Measurements from ENCODE around the gene TMEM88. TPM values are rescaled to one million over a fixed set of nuclear protein-coding genes. Genes with fewer than 3 reads are reported as not detected.

TMEM88 gene
- total and polyA plus RNA-seq, 2 of the 8 experiments (the other 6 are each of a cell fraction or from before 2014, with no cell fraction given): 0.69 to 8.8 TPM

DNA sequence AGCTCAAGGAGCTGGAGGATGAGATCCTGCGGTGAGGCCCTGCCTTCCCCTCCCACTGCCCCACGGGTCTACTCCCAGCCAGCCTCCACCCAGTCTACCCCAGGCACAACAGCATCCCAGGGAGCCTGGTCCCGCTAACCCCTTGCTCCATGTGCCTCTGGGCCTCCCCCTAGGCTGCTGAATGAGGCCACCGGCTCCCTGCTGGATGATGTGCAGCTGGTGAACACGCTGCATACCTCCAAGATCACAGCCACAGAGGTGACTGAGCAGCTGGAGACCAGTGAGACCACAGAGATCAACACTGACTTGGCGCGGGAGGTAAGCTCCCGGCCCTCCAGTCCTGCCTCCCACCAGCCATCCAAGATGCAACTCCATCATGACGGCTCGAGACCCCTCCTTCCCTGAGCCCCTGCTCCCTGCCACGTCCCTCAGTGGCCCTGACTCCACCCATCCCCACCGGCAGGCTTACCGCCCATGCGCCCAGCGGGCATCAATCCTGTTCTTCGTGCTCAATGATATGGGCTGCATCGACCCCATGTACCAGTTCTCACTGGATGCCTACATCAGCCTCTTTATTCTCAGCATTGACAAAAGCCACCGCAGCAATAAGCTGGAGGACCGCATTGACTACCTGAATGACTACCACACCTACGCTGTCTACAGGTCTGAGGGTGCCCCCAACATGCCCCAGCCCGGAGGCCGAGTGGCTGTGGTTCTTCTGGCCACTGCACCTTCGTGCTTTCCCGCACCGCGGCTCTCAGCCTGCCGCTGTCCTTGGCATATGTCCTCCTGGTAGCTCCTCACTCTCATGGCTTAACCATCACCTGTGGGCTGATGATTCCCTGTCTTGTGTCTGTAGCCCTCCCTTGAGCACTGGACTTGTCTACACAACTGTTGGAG lies 35.9 kb upstream of the TMEM88 start:
- FAIRE-seq (no peak), DNase-seq (ENCODE audit: low read depth in 1 of 2, low spot score in 2 of 2) (no peak)
- ChIA-PET CTCF (ENCODE audit: partially characterized antibody) (interaction anchor here (0.7 to 8.9 kb wide), 17 partner anchors 8 to 222 kb away, joined by 3 to 71 read pairs (median 4); partner anchors contain the start of gene KDM6B), POLR2A (ENCODE audit: partially characterized antibody) (no interaction called here)
- Histone ChIP-seq H2AFZ (ENCODE audit: low read length) (no peak overlapping the region), H3K14ac (ENCODE audit: insufficient read length) (no peak overlapping the region), H4K91ac (replicated peaks; ENCODE audit: insufficient read length, low read length) (no peak overlapping the region), H4K5ac (ENCODE audit: insufficient read length, low read depth, low read length) (no peak overlapping the region), H2BK12ac (ENCODE audit: low read depth, low read length) (no peak overlapping the region), H3K4me3 (ENCODE audit: extremely low read depth in 1 of 4, insufficient read depth in 2 of 4, low read depth in 3 of 4, low read length in 4 of 4) (no peak overlapping the region), H2BK15ac (ENCODE audit: low read length) (no peak overlapping the region), H3K23ac (ENCODE audit: insufficient read length) (no peak overlapping the region), H2BK120ac (replicated peaks; ENCODE audit: low read depth, low read length) (no peak overlapping the region), H2BK20ac (ENCODE audit: low read length) (no peak overlapping the region), H3K4me2 (ENCODE audit: insufficient read depth in 1 of 2, low read depth in 2 of 2, low read length in 2 of 2) (no peak overlapping the region), H3K23me2 (ENCODE audit: low read depth, low read length) (no peaks in the 10 kb centered on the region), H3K27me3 (replicated peaks in 1 of 4; ENCODE audit: control insufficient read depth in 3 of 4, extremely low read depth in 1 of 4, insufficient read depth in 3 of 4, low read length in 3 of 4) (peaks cover 0 to 4% (median 3%) of the 10 kb centered on the region in 4 experiments; a peak in 5 of 7 replicates), H4K20me1 (replicated peaks in 1 of 2; ENCODE audit: control insufficient read depth in 1 of 2, insufficient read depth in 2 of 2, low read length in 2 of 2) (no peaks in the 10 kb centered on the region), H2AK5ac (ENCODE audit: low read depth, low read length) (no peak overlapping the region), H3K27ac (ENCODE audit: low read depth, low read length) (no peak overlapping the region), H3K79me2 (ENCODE audit: control insufficient read depth in 1 of 2, insufficient read depth in 2 of 2, low read length in 2 of 2) (no peaks in the 10 kb centered on the region), H3K36me3 (ENCODE audit: control insufficient read depth in 2 of 4, insufficient read depth in 4 of 4, low read length in 3 of 4) (no peaks in the 10 kb centered on the region), H2BK5ac (ENCODE audit: low read depth, low read length) (no peak overlapping the region), H4K8ac (ENCODE audit: extremely low read depth, insufficient read depth, low read length) (no peak overlapping the region; the same call in 1 of the 2 replicates), H3K4ac (replicated peaks; ENCODE audit: insufficient read length, low read depth, low read length) (no peak overlapping the region), H3K18ac (ENCODE audit: extremely low read depth, low read length) (no peak overlapping the region), H3K4me1 (replicated peaks in 1 of 4; ENCODE audit: control insufficient read depth in 3 of 4, insufficient read depth in 4 of 4, low read length in 3 of 4) (peaks cover 0 to 7% (median 5%) of the 10 kb centered on the region in 4 experiments; a peak in 5 of 7 replicates), H3K79me1 (ENCODE audit: low read depth, low read length) (no peaks in the 10 kb centered on the region), H3K56ac (replicated peaks; ENCODE audit: insufficient read length, low read depth, low read length) (no peak overlapping the region), H3K9ac (replicated peaks in 1 of 4; ENCODE audit: extremely low read depth in 1 of 4, low read depth in 3 of 4, low read length in 3 of 4) (no peak overlapping the region), H3K9me3 (ENCODE audit: insufficient read depth in 2 of 2, low read depth in 1 of 2, low read length in 1 of 2) (no peaks in the 10 kb centered on the region)
- WGBS, 2 experiments (ENCODE audit: extremely low coverage in 1 of 2, insufficient coverage in 1 of 2, insufficient read length in 1 of 2, insufficient replicate concordance in 2 of 2, low coverage in 1 of 2, low lambda C conversion rate in 2 of 2, missing lambda C conversion rate in 1 of 2): 89% methylated on average over 27 of the region's 27 CpGs; no CpG with 5 or more reads in 1 of the 2 experiments
- TF ChIP-seq TBP (IDR thresholded peaks at IDR 0.05; ENCODE audit: low read depth, low read length): no peak
- TF ChIP-seq MAFK (IDR thresholded peaks at IDR 0.05; ENCODE audit: low read depth, low read length): no peak
- TF ChIP-seq CTBP2 (IDR thresholded peaks at IDR 0.05; ENCODE audit: borderline replicate concordance, insufficient read depth, insufficient read length, low read length): no peak
- no peak for TF ChIP-seq RNF2 (IDR thresholded peaks at IDR 0.05; ENCODE audit: borderline replicate concordance, low read depth, low read length, missing control alignments, poor library complexity, severe bottlenecking)
- TF ChIP-seq, protein P1, sequence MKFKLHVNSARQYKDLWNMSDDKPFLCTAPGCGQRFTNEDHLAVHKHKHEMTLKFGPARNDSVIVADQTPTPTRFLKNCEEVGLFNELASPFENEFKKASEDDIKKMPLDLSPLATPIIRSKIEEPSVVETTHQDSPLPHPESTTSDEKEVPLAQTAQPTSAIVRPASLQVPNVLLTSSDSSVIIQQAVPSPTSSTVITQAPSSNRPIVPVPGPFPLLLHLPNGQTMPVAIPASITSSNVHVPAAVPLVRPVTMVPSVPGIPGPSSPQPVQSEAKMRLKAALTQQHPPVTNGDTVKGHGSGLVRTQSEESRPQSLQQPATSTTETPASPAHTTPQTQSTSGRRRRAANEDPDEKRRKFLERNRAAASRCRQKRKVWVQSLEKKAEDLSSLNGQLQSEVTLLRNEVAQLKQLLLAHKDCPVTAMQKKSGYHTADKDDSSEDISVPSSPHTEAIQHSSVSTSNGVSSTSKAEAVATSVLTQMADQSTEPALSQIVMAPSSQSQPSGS (IDR thresholded peaks at IDR 0.05; ENCODE audit: low read length): no peak
